H1 (cell line): ENCODE data around the gene TUNAR. TPM values are rescaled to one million over a fixed set of nuclear protein-coding genes. Genes with fewer than 3 reads are reported as not detected.

ENCODE experiments used
- CTCF ChIA-PET: fragments of 300-600 bp; sonication (Branson Sonifier 250); formaldehyde crosslinking; loops from one replicate; lab custom pipeline; 2021; ENCODE audit not compliant: partially characterized antibody; lab: Charles Lee
- POLR2A ChIA-PET: fragments of 300-600 bp; sonication (Branson Sonifier 250); formaldehyde crosslinking; loops from one replicate; lab custom pipeline; 2021; ENCODE audit warnings: inconsistent platforms; ENCODE audit not compliant: partially characterized antibody; lab: Charles Lee
- DNase-seq, 2 experiments: peaks; one replicate each; pipeline versions ENCODE4 v3.0.0 to v3.0.0-alpha.2; 2010 to 2022; ENCODE audit warnings: low spot score in 2 of 2, low read depth in 1 of 2, mixed read lengths in 1 of 2
- FAIRE-seq: peaks from 2 replicates; lab custom pipeline; 2011; peaks lifted over from hg19 to GRCh38; lab: Jason Lieb, UNC
- H2AFZ ChIP-seq: 2 replicates; pipeline ENCODE4 v1.8.1; 2012; ENCODE audit warnings: low read length, inconsistent platforms
- H2AK5ac ChIP-seq: 2 replicates; pipeline ENCODE4 v1.6.1; 2013; ENCODE audit warnings: low read depth, low read length
- H2BK120ac ChIP-seq: replicated peaks from 2 replicates; pipeline ENCODE3; 2013; ENCODE audit warnings: low read depth, low read length, inconsistent platforms
- H2BK12ac ChIP-seq: 2 replicates; pipeline ENCODE4 v1.6.1; 2013; ENCODE audit warnings: low read depth, low read length
- H2BK15ac ChIP-seq: 2 replicates; pipeline ENCODE4 v1.6.1; 2013; ENCODE audit warnings: low read length
- H2BK20ac ChIP-seq: 2 replicates; pipeline ENCODE4 v1.6.1; 2013; ENCODE audit warnings: low read length
- H2BK5ac ChIP-seq: 2 replicates; pipeline ENCODE4 v1.6.1; 2013; ENCODE audit warnings: low read depth, low read length
- H3K14ac ChIP-seq: 2 replicates; pipeline ENCODE4 v1.6.1; 2013; ENCODE audit warnings: inconsistent platforms; ENCODE audit not compliant: insufficient read length
- H3K18ac ChIP-seq: 2 replicates; pipeline ENCODE4 v1.6.1; 2013; ENCODE audit warnings: low read length; ENCODE audit errors: extremely low read depth
- H3K23ac ChIP-seq: 2 replicates; pipeline ENCODE4 v1.6.1; 2013; ENCODE audit warnings: inconsistent platforms; ENCODE audit not compliant: insufficient read length
- H3K23me2 ChIP-seq: 2 replicates; pipeline ENCODE4 v1.6.1; 2013; ENCODE audit warnings: low read depth, low read length
- H3K27ac ChIP-seq: 2 replicates; pipeline ENCODE4 v1.6.1; 2011; ENCODE audit warnings: low read depth, low read length, inconsistent platforms
- H3K27me3 ChIP-seq, 4 experiments: replicated peaks in 1 of 4; 1 replicate in 1 of 4; 2 replicates in 3 of 4; pipeline versions ENCODE4 v1.6.1 to v1.8.1; 2011 to 2013; ENCODE audit warnings: low read length in 3 of 4, mild to moderate bottlenecking in 3 of 4, inconsistent platforms in 2 of 4, mixed read lengths in 2 of 4, moderate library complexity in 1 of 4; ENCODE audit not compliant: control insufficient read depth in 3 of 4, insufficient read depth in 3 of 4; ENCODE audit errors: extremely low read depth in 1 of 4
- H3K36me3 ChIP-seq, 4 experiments: 2 replicates each; pipeline versions ENCODE4 v1.6.1 to v1.8.1; 2011 to 2013; ENCODE audit warnings: mild to moderate bottlenecking in 4 of 4, low read length in 3 of 4, moderate library complexity in 2 of 4, control low read depth in 1 of 4, inconsistent platforms in 1 of 4; ENCODE audit not compliant: insufficient read depth in 4 of 4, control insufficient read depth in 2 of 4
- H3K4ac ChIP-seq: replicated peaks from 2 replicates; pipeline ENCODE3; 2013; ENCODE audit warnings: low read length, low read depth, mixed read lengths, inconsistent platforms; ENCODE audit not compliant: insufficient read length
- H3K4me1 ChIP-seq, 4 experiments: replicated peaks in 1 of 4; 1 replicate in 1 of 4; 2 replicates in 3 of 4; pipeline versions ENCODE4 v1.6.1 to v1.8.1; 2011 to 2013; ENCODE audit warnings: low read length in 3 of 4, inconsistent platforms in 2 of 4, mixed read lengths in 1 of 4; ENCODE audit not compliant: insufficient read depth in 4 of 4, control insufficient read depth in 3 of 4
- H3K4me2 ChIP-seq, 2 experiments: 2 replicates each; pipeline versions ENCODE4 v1.6.1 to v1.8.1; 2011 to 2013; ENCODE audit warnings: low read depth in 2 of 2, low read length in 2 of 2, control low read depth in 1 of 2, inconsistent platforms in 1 of 2, mild to moderate bottlenecking in 1 of 2; ENCODE audit not compliant: insufficient read depth in 1 of 2
- H3K4me3 ChIP-seq, 4 experiments: fragments of 200-600, 300-600 bp in 1 of 4; sonication (generic), shearing (Covaris generic), sonication (Bioruptor Twin) in 1 of 4; 2 replicates each; pipeline versions ENCODE4 v1.5.1 to v1.8.1; 2011 to 2016; ENCODE audit warnings: low read length in 4 of 4, low read depth in 3 of 4, control low read depth in 2 of 4, inconsistent platforms in 2 of 4, mild to moderate bottlenecking in 2 of 4, mixed read lengths in 1 of 4, moderate library complexity in 1 of 4; ENCODE audit not compliant: insufficient read depth in 2 of 4; ENCODE audit errors: extremely low read depth in 1 of 4
- H3K56ac ChIP-seq: replicated peaks from 2 replicates; pipeline ENCODE3; 2013; ENCODE audit warnings: low read depth, mild to moderate bottlenecking, mixed read lengths, low read length, inconsistent platforms; ENCODE audit not compliant: insufficient read length
- H3K79me1 ChIP-seq: 2 replicates; pipeline ENCODE4 v1.6.1; 2013; ENCODE audit warnings: low read depth, low read length, control low read depth
- H3K79me2 ChIP-seq, 2 experiments: 2 replicates each; pipeline versions ENCODE4 v1.6.1 to v1.8.1; 2012 to 2013; ENCODE audit warnings: low read length in 2 of 2, mild to moderate bottlenecking in 2 of 2, inconsistent platforms in 1 of 2; ENCODE audit not compliant: insufficient read depth in 2 of 2, control insufficient read depth in 1 of 2
- H3K9ac ChIP-seq, 4 experiments: replicated peaks in 1 of 4; 1 replicate in 1 of 4; 2 replicates in 3 of 4; pipeline versions ENCODE4 v1.6.1 to v1.8.1; 2011 to 2013; ENCODE audit warnings: low read depth in 3 of 4, low read length in 3 of 4, control low read depth in 2 of 4, mild to moderate bottlenecking in 2 of 4, moderate library complexity in 2 of 4, inconsistent platforms in 1 of 4; ENCODE audit errors: extremely low read depth in 1 of 4
- H3K9me3 ChIP-seq, 2 experiments: 2 replicates each; pipeline versions ENCODE4 v1.6.1 to v1.8.1; 2012 to 2013; ENCODE audit warnings: mild to moderate bottlenecking in 2 of 2, moderate library complexity in 2 of 2, control low read depth in 1 of 2, inconsistent platforms in 1 of 2, low read depth in 1 of 2, low read length in 1 of 2, mixed read lengths in 1 of 2; ENCODE audit not compliant: insufficient read depth in 2 of 2
- H4K20me1 ChIP-seq, 2 experiments: replicated peaks in 1 of 2; 2 replicates each; pipeline versions ENCODE3 to v1.8.1; 2011 to 2013; ENCODE audit warnings: inconsistent platforms in 2 of 2, low read length in 2 of 2, mild to moderate bottlenecking in 1 of 2; ENCODE audit not compliant: insufficient read depth in 2 of 2, control insufficient read depth in 1 of 2
- H4K5ac ChIP-seq: 2 replicates; pipeline ENCODE4 v1.6.1; 2013; ENCODE audit warnings: low read length, low read depth, mixed read lengths, inconsistent platforms; ENCODE audit not compliant: insufficient read length
- H4K8ac ChIP-seq: 2 replicates; pipeline ENCODE4 v1.8.0; 2013; ENCODE audit warnings: mild to moderate bottlenecking, moderate library complexity, low read length, inconsistent platforms; ENCODE audit not compliant: insufficient read depth; ENCODE audit errors: extremely low read depth
- H4K91ac ChIP-seq: replicated peaks from 2 replicates; pipeline ENCODE3; 2013; ENCODE audit warnings: low read length, mixed read lengths, inconsistent platforms; ENCODE audit not compliant: insufficient read length
- RXRA ChIP-seq: IDR thresholded peaks from 2 replicates; pipeline ENCODE4 v1.6.1; 2011; ENCODE audit warnings: low read depth, mild to moderate bottlenecking, low read length, moderate library complexity; ENCODE audit not compliant: insufficient read depth
- WGBS, 2 experiments: shearing (Covaris generic) in 1 of 2; methylation state at CpG; one replicate each; pipeline versions ENCODE4 v1.1.6 to v1.1.7; 2013 to 2015; ENCODE audit warnings: low lambda C conversion rate in 2 of 2, mixed read lengths in 2 of 2, inconsistent platforms in 1 of 2, low coverage in 1 of 2, missing lambda C conversion rate in 1 of 2; ENCODE audit not compliant: insufficient replicate concordance in 2 of 2, insufficient coverage in 1 of 2, insufficient read length in 1 of 2; ENCODE audit errors: extremely low coverage in 1 of 2, missing lambda C conversion rate in 1 of 2; 5-methylcytosine and 5-hydroxymethylcytosine counted together
- polyA plus RNA-seq, 7 experiments: library from polyadenylated mRNA; depleted of rRNA in 3 of 7; stranded (reverse) in 5 of 7; unstranded in 2 of 7; fragments of >200 nt in 5 of 7; fragments of 200-250 nt in 2 of 7; gene quantifications; 1 replicate in 5 of 7; 2 replicates in 1 of 7; 4 replicates in 1 of 7; pipeline versions ENCODE4 v1.2.1 to v1.2.3, GENCODE V29; 2011 to 2013; ENCODE audit warnings: missing spikeins in 2 of 7, mixed read lengths in 2 of 7
- total RNA-seq: library from RNA; stranded (reverse); fragmentation: NEBNext Ultra II Directional; extraction: Animal tissue kit (Norgen Biotek cat#: 25700); gene quantifications from 2 replicates; pipeline ENCODE4 v1.2.1, GENCODE V29; 2021

The TUNAR gene
- total and polyA plus RNA-seq, 2 of the 8 experiments (the other 6 are each of a cell fraction or from before 2014, with no cell fraction given), result 12.8 to 63.9 TPM

- Histone ChIP-seq H3K9me3 (no peaks in the 10 kb centered on the region), H3K23me2 (no peaks in the 10 kb centered on the region), H3K4ac (no peak overlapping the region), H4K20me1 (no peaks in the 10 kb centered on the region), H2BK120ac (no peak overlapping the region), H4K8ac (no peak overlapping the region), H2BK20ac (no peak overlapping the region), H3K4me3 (no peak overlapping the region), H2BK15ac (no peak overlapping the region; the same call in 1 of the 2 replicates), H3K56ac (no peak overlapping the region), H2AFZ (no peak overlapping the region), H2AK5ac (no peak overlapping the region), H2BK5ac (peak overlapping the region; percentile 28; the same call in 1 of the 2 replicates), H3K27me3 (no peaks in the 10 kb centered on the region), H4K91ac (no peak overlapping the region), H3K4me2 (no peak overlapping the region), H3K79me2 (peaks cover 0 to 12% of the 10 kb centered on the region in 2 experiments; a peak in 1 of 4 replicates), H3K18ac (no peak overlapping the region), H3K23ac (no peak overlapping the region), H3K4me1 (peaks cover 0 to 3% (median 2%) of the 10 kb centered on the region in 4 experiments; a peak in 3 of 7 replicates), H3K14ac (no peak overlapping the region), H3K27ac (no peak overlapping the region), H3K36me3 (peaks cover 0 to 35% (median 0%) of the 10 kb centered on the region in 4 experiments; a peak in 5 of 8 replicates), H4K5ac (no peak overlapping the region), H2BK12ac (no peak overlapping the region), H3K9ac (no peak overlapping the region; a peak in 1 of 7 replicates), H3K79me1 (no peaks in the 10 kb centered on the region; the same call in none of the 2 replicates)
- ChIA-PET POLR2A (interaction anchor here (0.8 to 1.2 kb wide), 3 partner anchors 27 to 195 kb away, joined by 3 read pairs; partner anchors contain the start of gene TUNAR), CTCF (interaction anchor here (0.9 to 1.3 kb wide), 5 partner anchors 18 to 294 kb away, joined by 3 read pairs; no protein-coding TSS in a partner anchor)
- DNase-seq (no peak), FAIRE-seq (no peak)
- WGBS, 2 experiments, result 90% methylated on average over 5 of the region's 5 CpGs; no CpG with 5 or more reads in 1 of the 2 experiments
- TF ChIP-seq RXRA, result no peak
Observed at GRCh38 chr14:95903165-95903564, 26.5 kb downstream of the TUNAR start.
